ENCODE data around the gene UBE2I.

Gene UBE2I

DNA sequence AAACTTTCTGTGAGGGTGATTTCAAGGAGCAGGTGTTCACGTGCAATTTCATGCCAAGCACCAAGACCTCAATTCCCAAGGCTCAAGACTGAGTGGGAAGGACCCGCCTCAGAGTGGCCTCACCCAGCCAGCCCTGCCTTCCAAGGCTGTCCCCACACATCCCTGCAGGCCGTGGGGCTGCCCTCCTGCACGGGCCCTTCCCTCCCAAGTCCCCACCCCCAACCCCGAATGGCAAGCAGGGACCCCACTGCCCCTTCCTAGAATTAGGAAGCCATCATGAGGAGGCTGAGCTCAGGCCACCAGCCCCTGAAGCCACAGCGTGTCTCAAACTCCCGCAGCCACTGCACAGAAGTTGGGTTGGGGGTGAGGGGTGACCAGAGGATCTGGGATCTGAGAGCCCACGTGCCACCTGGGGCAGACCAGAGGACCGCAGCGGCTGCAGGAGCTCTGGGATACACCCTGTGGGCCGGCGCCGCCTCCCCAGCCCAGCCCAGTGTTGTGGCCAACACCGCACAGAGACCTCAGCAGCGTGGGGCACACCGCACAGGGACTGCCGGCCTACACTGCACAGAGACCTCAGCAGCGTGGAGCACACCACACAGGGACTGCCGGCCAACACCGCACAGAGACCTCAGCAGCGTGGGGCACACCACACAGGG is 63.0 kb downstream of the UBE2I start:
- TF ChIP-seq, protein P1, sequence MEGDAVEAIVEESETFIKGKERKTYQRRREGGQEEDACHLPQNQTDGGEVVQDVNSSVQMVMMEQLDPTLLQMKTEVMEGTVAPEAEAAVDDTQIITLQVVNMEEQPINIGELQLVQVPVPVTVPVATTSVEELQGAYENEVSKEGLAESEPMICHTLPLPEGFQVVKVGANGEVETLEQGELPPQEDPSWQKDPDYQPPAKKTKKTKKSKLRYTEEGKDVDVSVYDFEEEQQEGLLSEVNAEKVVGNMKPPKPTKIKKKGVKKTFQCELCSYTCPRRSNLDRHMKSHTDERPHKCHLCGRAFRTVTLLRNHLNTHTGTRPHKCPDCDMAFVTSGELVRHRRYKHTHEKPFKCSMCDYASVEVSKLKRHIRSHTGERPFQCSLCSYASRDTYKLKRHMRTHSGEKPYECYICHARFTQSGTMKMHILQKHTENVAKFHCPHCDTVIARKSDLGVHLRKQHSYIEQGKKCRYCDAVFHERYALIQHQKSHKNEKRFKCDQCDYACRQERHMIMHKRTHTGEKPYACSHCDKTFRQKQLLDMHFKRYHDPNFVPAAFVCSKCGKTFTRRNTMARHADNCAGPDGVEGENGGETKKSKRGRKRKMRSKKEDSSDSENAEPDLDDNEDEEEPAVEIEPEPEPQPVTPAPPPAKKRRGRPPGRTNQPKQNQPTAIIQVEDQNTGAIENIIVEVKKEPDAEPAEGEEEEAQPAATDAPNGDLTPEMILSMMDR (IDR thresholded peaks at IDR 0.05; ENCODE audit: low read depth, low read length, missing control alignments), result no peak
- H3K4me3 ChIP-seq (replicated peaks; ENCODE audit: low read depth, low read length), result no peak overlapping the region
- no peak for DNase-seq (ENCODE audit: extremely low read depth, low read depth)

DNA sequence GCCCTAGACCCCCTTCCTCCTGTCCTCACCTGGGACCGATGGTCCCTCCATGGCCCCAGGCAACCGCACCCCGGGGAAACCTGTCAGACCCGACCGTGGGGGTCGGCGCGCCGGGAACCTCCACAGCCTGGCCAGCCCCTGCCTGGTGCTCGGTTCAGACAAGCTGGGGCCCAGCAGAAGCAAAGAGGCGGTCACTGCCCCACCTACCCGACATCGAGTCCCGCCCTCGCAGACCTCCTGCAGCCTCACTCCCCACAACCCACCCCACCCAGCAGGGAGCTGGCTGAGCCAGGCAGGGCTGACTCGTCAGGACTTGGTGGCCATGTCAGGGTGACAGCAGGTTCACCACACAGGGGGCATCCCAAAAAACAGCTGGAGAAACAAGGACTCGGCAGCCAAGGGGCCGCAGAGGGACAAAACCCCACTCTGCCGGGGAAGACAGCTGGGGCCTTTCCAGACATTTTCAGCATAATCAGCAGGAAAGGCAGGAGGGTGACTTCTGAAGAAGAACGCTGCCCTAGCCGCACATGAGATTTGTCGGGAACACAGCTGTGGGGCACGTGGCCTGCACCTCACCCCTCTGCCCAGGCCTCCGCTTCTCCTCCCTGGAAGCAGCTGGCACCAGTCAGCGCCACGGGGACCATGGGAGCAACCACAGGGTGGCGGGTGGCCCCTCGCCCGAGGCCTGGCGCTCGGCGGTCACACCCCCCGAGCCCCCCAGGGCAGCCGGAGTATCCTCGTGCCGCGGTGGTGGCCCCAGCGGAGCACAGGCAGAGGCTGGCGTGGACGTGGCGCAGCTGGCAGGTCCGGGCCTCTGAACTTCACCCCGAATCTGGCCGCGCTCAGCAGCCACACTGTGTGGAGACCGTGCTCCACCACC is 65.2 kb downstream of the UBE2I start:
- TF ChIP-seq, protein P1 (IDR thresholded peaks at IDR 0.05; ENCODE audit: low read depth, low read length, missing control alignments), result no peak
- H3K4me3 ChIP-seq (replicated peaks; ENCODE audit: low read depth, low read length), result no peak overlapping the region
- no peak for DNase-seq (ENCODE audit: extremely low read depth, low read depth)

DNA sequence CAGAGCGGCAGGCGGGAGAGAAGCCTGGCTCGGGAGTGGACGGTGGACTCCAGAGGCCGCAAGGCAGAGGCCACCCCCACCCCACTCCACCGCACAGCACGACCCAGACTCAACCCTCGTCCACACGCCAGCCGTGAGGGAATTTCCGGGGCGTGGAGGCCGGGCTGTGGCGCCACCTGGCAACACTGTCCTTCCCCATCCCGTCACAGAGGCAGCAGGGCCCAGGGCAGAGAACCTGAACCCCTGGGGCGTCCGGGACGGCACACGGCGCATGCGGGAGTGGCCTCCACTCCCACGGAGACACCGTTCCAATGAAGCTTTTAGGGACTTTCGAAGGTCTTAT is 65.8 kb downstream of the UBE2I start:
- TF ChIP-seq, protein P1 (IDR thresholded peaks at IDR 0.05; ENCODE audit: low read depth, low read length, missing control alignments), result no peak
- no peak for DNase-seq (ENCODE audit: extremely low read depth, low read depth)
- H3K4me3 ChIP-seq (replicated peaks; ENCODE audit: low read depth, low read length), result no peak overlapping the region

DNA sequence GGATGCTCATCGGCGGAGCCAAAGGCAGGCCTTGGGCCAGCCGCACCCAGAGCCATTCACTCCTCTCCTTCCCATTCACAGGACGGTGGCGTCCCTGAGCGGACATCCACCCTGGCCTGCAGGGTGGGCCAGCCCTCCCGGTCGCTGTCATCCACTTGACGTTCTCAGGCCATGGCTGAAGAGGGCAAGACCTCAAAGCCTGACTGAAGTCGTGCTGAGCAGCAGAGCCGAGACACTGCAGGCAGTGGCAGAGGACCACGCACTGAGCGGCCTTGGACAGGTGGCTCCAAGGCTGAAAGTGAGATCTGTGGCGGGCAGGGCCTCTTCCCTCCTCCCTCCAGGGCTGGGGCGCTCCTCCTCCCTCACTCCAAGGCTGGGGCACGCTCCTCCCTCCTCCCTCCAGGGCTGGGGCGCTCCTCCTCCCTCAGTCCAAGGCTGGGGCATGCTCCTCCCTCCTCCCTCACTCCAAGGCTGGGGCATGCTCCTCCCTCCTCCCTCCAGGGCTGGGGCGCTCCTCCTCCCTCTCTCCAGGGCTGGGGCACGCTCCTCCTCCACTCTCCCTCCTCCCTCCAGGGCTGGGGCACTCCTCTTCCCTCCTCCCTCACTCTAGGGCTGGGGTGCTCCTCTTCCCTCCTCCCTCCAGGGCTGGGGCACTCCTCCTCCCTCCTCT is 66.4 kb downstream of the UBE2I start:
- no peak for DNase-seq (ENCODE audit: extremely low read depth, low read depth)
- TF ChIP-seq, protein P1 (IDR thresholded peaks at IDR 0.05; ENCODE audit: low read depth, low read length, missing control alignments), result no peak
- no peak overlapping the region for H3K4me3 ChIP-seq (replicated peaks; ENCODE audit: low read depth, low read length)
